ENCODE measurements around the gene CCDC50.

Gene CCDC50

GRCh38 chr3:191431160-191431822 is 102.1 kb downstream of the CCDC50 start:
- Histone ChIP-seq H3K14ac (ENCODE audit: low read length) (no peak overlapping the region), H3K27ac (replicated peaks; ENCODE audit: low read length) (no peak overlapping the region), H3K23ac (ENCODE audit: low read depth, low read length, poor library complexity) (no peak overlapping the region), H2BK15ac (ENCODE audit: low read length) (no peak overlapping the region), H3K9ac (ENCODE audit: low read depth, low read length, poor library complexity) (no peak overlapping the region), H3K18ac (ENCODE audit: low read length) (no peak overlapping the region), H3K4ac (ENCODE audit: low read length) (no peak overlapping the region), H2BK5ac (ENCODE audit: low read length) (no peak overlapping the region), H3K27me3 (ENCODE audit: control insufficient read depth in 3 of 3, insufficient read depth in 3 of 3, low read depth in 1 of 3, low read length in 3 of 3) (no peaks in the 10 kb centered on the region), H4K91ac (ENCODE audit: low read depth, low read length, poor library complexity) (no peak overlapping the region), H2AK5ac (ENCODE audit: low read depth, low read length) (no peak overlapping the region), H3K4me1 (ENCODE audit: control insufficient read depth in 2 of 2, insufficient read depth in 1 of 2, low read depth in 1 of 2, low read length in 2 of 2) (no peaks in the 10 kb centered on the region), H3K36me3 (replicated peaks in 1 of 2; ENCODE audit: control insufficient read depth in 2 of 2, insufficient read depth in 2 of 2, low read length in 2 of 2) (no peaks in the 10 kb centered on the region), H2BK120ac (ENCODE audit: low read depth, low read length) (no peak overlapping the region), H4K8ac (ENCODE audit: low read depth, low read length) (no peak overlapping the region), H2BK12ac (ENCODE audit: low read length) (no peak overlapping the region), H3K9me3 (replicated peaks in 1 of 2; ENCODE audit: control insufficient read depth in 2 of 2, insufficient read depth in 1 of 2, low read depth in 1 of 2, low read length in 2 of 2) (no peaks in the 10 kb centered on the region), H3K4me2 (ENCODE audit: insufficient read depth, low read length, poor library complexity, severe bottlenecking) (no peak overlapping the region), H3K4me3 (ENCODE audit: low read length in 2 of 2) (no peak overlapping the region), H3K79me1 (ENCODE audit: low read depth, low read length) (no peaks in the 10 kb centered on the region), H2AFZ (ENCODE audit: low read length) (no peak overlapping the region)
- WGBS, 2 donors (ENCODE audit: extremely low coverage in 2 of 2, insufficient read length in 2 of 2, insufficient replicate concordance in 1 of 2): no CpG with 5 or more reads among the region's 5 CpGs
- DNase-seq (ENCODE audit: low spot score): no peak

- H4K8ac ChIP-seq (ENCODE audit: low read depth, low read length): no peak overlapping the region
These were observed 103.0 kb downstream of the CCDC50 start for GRCh38 chr3:191432162-191432561.

GRCh38 chr3:191434024-191434423 is 104.8 kb downstream of the CCDC50 start:
- no peak for DNase-seq (ENCODE audit: low spot score)
- H3K4ac ChIP-seq (ENCODE audit: low read length): no peak overlapping the region
- H3K4me3 ChIP-seq (ENCODE audit: low read length in 2 of 2): no peak overlapping the region
- no peak overlapping the region for H3K23ac ChIP-seq (ENCODE audit: low read depth, low read length, poor library complexity)
- no peak overlapping the region for H4K8ac ChIP-seq (ENCODE audit: low read depth, low read length)
- no peak overlapping the region for H2AFZ ChIP-seq (ENCODE audit: low read length)
- no peak overlapping the region for H2BK120ac ChIP-seq (ENCODE audit: low read depth, low read length)
- H2AK5ac ChIP-seq (ENCODE audit: low read depth, low read length): no peak overlapping the region
- no peak overlapping the region for H2BK12ac ChIP-seq (ENCODE audit: low read length)
- no peak overlapping the region for H2BK5ac ChIP-seq (ENCODE audit: low read length)
- H3K27ac ChIP-seq (replicated peaks; ENCODE audit: low read length): no peak overlapping the region
- H3K18ac ChIP-seq (ENCODE audit: low read length): no peak overlapping the region
- no peak overlapping the region for H2BK15ac ChIP-seq (ENCODE audit: low read length)
- WGBS, 2 donors (ENCODE audit: extremely low coverage in 2 of 2, insufficient read length in 2 of 2, insufficient replicate concordance in 1 of 2): no CpG with 5 or more reads among the region's 1 CpG
- H3K36me3 ChIP-seq (replicated peaks in 1 of 2; ENCODE audit: control insufficient read depth in 2 of 2, insufficient read depth in 2 of 2, low read length in 2 of 2): no peaks in the 10 kb centered on the region
- no peaks in the 10 kb centered on the region for H3K4me1 ChIP-seq (ENCODE audit: control insufficient read depth in 2 of 2, insufficient read depth in 1 of 2, low read depth in 1 of 2, low read length in 2 of 2)
- H3K4me2 ChIP-seq (ENCODE audit: insufficient read depth, low read length, poor library complexity, severe bottlenecking): no peak overlapping the region
- H3K27me3 ChIP-seq (ENCODE audit: control insufficient read depth in 3 of 3, insufficient read depth in 3 of 3, low read depth in 1 of 3, low read length in 3 of 3): no peaks in the 10 kb centered on the region
- no peak overlapping the region for H4K91ac ChIP-seq (ENCODE audit: low read depth, low read length, poor library complexity)
- H3K9me3 ChIP-seq (replicated peaks in 1 of 2; ENCODE audit: control insufficient read depth in 2 of 2, insufficient read depth in 1 of 2, low read depth in 1 of 2, low read length in 2 of 2): no peaks in the 10 kb centered on the region
- H3K9ac ChIP-seq (ENCODE audit: low read depth, low read length, poor library complexity): no peak overlapping the region
- no peak overlapping the region for H3K14ac ChIP-seq (ENCODE audit: low read length)
- no peaks in the 10 kb centered on the region for H3K79me1 ChIP-seq (ENCODE audit: low read depth, low read length)

More at GRCh38 chr3:191432162-191432561, 103.0 kb downstream of the CCDC50 start:
- no peak overlapping the region for H2BK120ac ChIP-seq (ENCODE audit: low read depth, low read length)
- H3K4me3 ChIP-seq (ENCODE audit: low read length in 2 of 2): no peak overlapping the region
- H3K18ac ChIP-seq (ENCODE audit: low read length): no peak overlapping the region
- no peak overlapping the region for H2AK5ac ChIP-seq (ENCODE audit: low read depth, low read length)
- H2BK12ac ChIP-seq (ENCODE audit: low read length): no peak overlapping the region
- H2BK5ac ChIP-seq (ENCODE audit: low read length): no peak overlapping the region
- no peak overlapping the region for H2AFZ ChIP-seq (ENCODE audit: low read length)
- no peak overlapping the region for H3K4ac ChIP-seq (ENCODE audit: low read length)
- H4K91ac ChIP-seq (ENCODE audit: low read depth, low read length, poor library complexity): no peak overlapping the region
- WGBS, 2 donors (ENCODE audit: extremely low coverage in 2 of 2, insufficient read length in 2 of 2, insufficient replicate concordance in 1 of 2): no CpG with 5 or more reads among the region's 5 CpGs
- H3K79me1 ChIP-seq (ENCODE audit: low read depth, low read length): no peaks in the 10 kb centered on the region
- DNase-seq (ENCODE audit: low spot score): no peak
- no peak overlapping the region for H3K23ac ChIP-seq (ENCODE audit: low read depth, low read length, poor library complexity)
- H3K36me3 ChIP-seq (replicated peaks in 1 of 2; ENCODE audit: control insufficient read depth in 2 of 2, insufficient read depth in 2 of 2, low read length in 2 of 2): no peaks in the 10 kb centered on the region
- H2BK15ac ChIP-seq (ENCODE audit: low read length): no peak overlapping the region
- no peaks in the 10 kb centered on the region for H3K27me3 ChIP-seq (ENCODE audit: control insufficient read depth in 3 of 3, insufficient read depth in 3 of 3, low read depth in 1 of 3, low read length in 3 of 3)
- no peak overlapping the region for H3K27ac ChIP-seq (replicated peaks; ENCODE audit: low read length)
- H3K9ac ChIP-seq (ENCODE audit: low read depth, low read length, poor library complexity): no peak overlapping the region
- H3K14ac ChIP-seq (ENCODE audit: low read length): no peak overlapping the region
- H3K4me1 ChIP-seq (ENCODE audit: control insufficient read depth in 2 of 2, insufficient read depth in 1 of 2, low read depth in 1 of 2, low read length in 2 of 2): no peaks in the 10 kb centered on the region
- no peak overlapping the region for H3K4me2 ChIP-seq (ENCODE audit: insufficient read depth, low read length, poor library complexity, severe bottlenecking)
- no peaks in the 10 kb centered on the region for H3K9me3 ChIP-seq (replicated peaks in 1 of 2; ENCODE audit: control insufficient read depth in 2 of 2, insufficient read depth in 1 of 2, low read depth in 1 of 2, low read length in 2 of 2)

- Histone ChIP-seq H2AK5ac (ENCODE audit: low read depth, low read length) (no peak overlapping the region), H2BK12ac (ENCODE audit: low read length) (no peak overlapping the region), H2BK120ac (ENCODE audit: low read depth, low read length) (no peak overlapping the region), H4K91ac (ENCODE audit: low read depth, low read length, poor library complexity) (no peak overlapping the region), H3K4me2 (ENCODE audit: insufficient read depth, low read length, poor library complexity, severe bottlenecking) (no peak overlapping the region), H2BK5ac (ENCODE audit: low read length) (no peak overlapping the region), H4K8ac (ENCODE audit: low read depth, low read length) (no peak overlapping the region), H3K79me1 (ENCODE audit: low read depth, low read length) (no peaks in the 10 kb centered on the region), H3K18ac (ENCODE audit: low read length) (no peak overlapping the region), H3K4ac (ENCODE audit: low read length) (no peak overlapping the region), H3K14ac (ENCODE audit: low read length) (no peak overlapping the region), H3K4me3 (ENCODE audit: low read length in 2 of 2) (no peak overlapping the region), H3K9me3 (replicated peaks in 1 of 2; ENCODE audit: control insufficient read depth in 2 of 2, insufficient read depth in 1 of 2, low read depth in 1 of 2, low read length in 2 of 2) (no peaks in the 10 kb centered on the region), H3K9ac (ENCODE audit: low read depth, low read length, poor library complexity) (no peak overlapping the region), H3K36me3 (replicated peaks in 1 of 2; ENCODE audit: control insufficient read depth in 2 of 2, insufficient read depth in 2 of 2, low read length in 2 of 2) (no peaks in the 10 kb centered on the region), H3K27me3 (ENCODE audit: control insufficient read depth in 3 of 3, insufficient read depth in 3 of 3, low read depth in 1 of 3, low read length in 3 of 3) (no peaks in the 10 kb centered on the region), H3K27ac (replicated peaks; ENCODE audit: low read length) (no peak overlapping the region), H2AFZ (ENCODE audit: low read length) (no peak overlapping the region), H2BK15ac (ENCODE audit: low read length) (no peak overlapping the region), H3K4me1 (ENCODE audit: control insufficient read depth in 2 of 2, insufficient read depth in 1 of 2, low read depth in 1 of 2, low read length in 2 of 2) (no peaks in the 10 kb centered on the region), H3K23ac (ENCODE audit: low read depth, low read length, poor library complexity) (no peak overlapping the region)
- no peak for DNase-seq (ENCODE audit: low spot score)
- no CpG with 5 or more reads among the region's 2 CpGs for WGBS, 2 donors (ENCODE audit: extremely low coverage in 2 of 2, insufficient read length in 2 of 2, insufficient replicate concordance in 1 of 2)
These were observed 106.8 kb downstream of the CCDC50 start for GRCh38 chr3:191435981-191436380.

Data from neuronal stem cell (in vitro differentiated cells).